HG02759 (cell line): ENCODE measurements around the gene MIF.
"Not testable (repeated sequence)": the region's sequence is repeated elsewhere in the genome, so short reads cannot be mapped to it uniquely, and the experiment has no call there.

Source experiments
- ATAC-seq: cut with Tn5 transposase; IDR thresholded peaks from one replicate; pipeline ENCODE4 v1.9.1; 2021; ENCODE audit warnings: mild to moderate bottlenecking, moderate library complexity; ENCODE audit not compliant: unreplicated experiment

The MIF gene

GRCh38 chr22:23900227-23900626 is 6.0 kb downstream of the MIF start:
- not testable (repeated sequence) for ATAC-seq

GRCh38 chr22:23901600-23901999 is 7.4 kb downstream of the MIF start:
- no peak for ATAC-seq

- no peak for ATAC-seq
Measured at GRCh38 chr22:23903328-23903971, 9.3 kb downstream of the MIF start.

GRCh38 chr22:23904573-23905254 is 10.5 kb downstream of the MIF start:
- no peak for ATAC-seq

GRCh38 chr22:23906641-23907040 is 12.5 kb downstream of the MIF start:
- no peak for ATAC-seq

GRCh38 chr22:23907423-23907822 is 13.2 kb downstream of the MIF start:
- ATAC-seq, result not testable (repeated sequence)

GRCh38 chr22:23908587-23909205 is 14.5 kb downstream of the MIF start:
- ATAC-seq, result no peak

- no peak for ATAC-seq
Measured at GRCh38 chr22:23909296-23909898, 15.2 kb downstream of the MIF start.

- ATAC-seq, result no peak
Measured at GRCh38 chr22:23910496-23911190, 16.5 kb downstream of the MIF start.

- ATAC-seq, result no peak
Measured at GRCh38 chr22:23911318-23911980, 17.3 kb downstream of the MIF start.

GRCh38 chr22:23912293-23912903 is 18.2 kb downstream of the MIF start:
- ATAC-seq, result no peak

- no peak for ATAC-seq
Measured at GRCh38 chr22:23913306-23913660, 19.1 kb downstream of the MIF start.

GRCh38 chr22:23913661-23914353 is 19.6 kb downstream of the MIF start:
- peak; percentile 98 for ATAC-seq

GRCh38 chr22:23915290-23915689 is 21.1 kb downstream of the MIF start:
- no peak for ATAC-seq

- not testable (repeated sequence) for ATAC-seq
Measured at GRCh38 chr22:23920267-23920611, 26.1 kb downstream of the MIF start.

GRCh38 chr22:23921586-23922201 is 27.5 kb downstream of the MIF start:
- ATAC-seq, result not testable (repeated sequence)

GRCh38 chr22:23922921-23923320 is 28.7 kb downstream of the MIF start:
- ATAC-seq, result no peak

- ATAC-seq, result no peak
Measured at GRCh38 chr22:23925020-23925606, 30.9 kb downstream of the MIF start.

GRCh38 chr22:23926561-23926960 is 32.4 kb downstream of the MIF start:
- ATAC-seq, result no peak
